ENCODE results near the gene TEDC2.

TEDC2 gene

DNA sequence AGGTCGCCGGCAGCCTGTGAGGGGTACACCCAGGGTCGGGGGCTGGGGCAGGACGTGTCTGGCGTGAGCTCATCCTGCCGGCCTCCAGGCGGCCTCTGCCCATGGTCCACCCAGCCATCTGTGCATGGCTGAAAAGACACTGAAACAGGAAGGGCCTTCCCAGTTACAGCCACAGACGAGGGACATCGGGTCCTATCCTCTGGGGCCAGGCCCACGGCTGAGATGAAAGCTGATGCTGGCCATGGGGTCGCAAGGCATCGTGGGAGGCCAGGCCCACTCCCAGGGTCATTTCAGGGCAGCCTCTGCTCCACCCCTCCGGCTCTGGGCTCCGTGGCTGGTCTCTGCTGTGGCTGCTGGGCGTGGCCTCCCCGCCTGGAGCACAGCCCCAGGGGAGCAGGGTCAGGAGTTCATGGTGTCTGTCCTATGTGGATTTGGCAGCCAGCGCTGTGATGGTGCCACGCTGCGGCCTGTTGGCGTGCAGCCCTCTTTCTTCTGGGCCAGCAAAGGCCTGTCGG is 37.3 kb downstream of the TEDC2 start:
- TF ChIP-seq, protein P1, sequence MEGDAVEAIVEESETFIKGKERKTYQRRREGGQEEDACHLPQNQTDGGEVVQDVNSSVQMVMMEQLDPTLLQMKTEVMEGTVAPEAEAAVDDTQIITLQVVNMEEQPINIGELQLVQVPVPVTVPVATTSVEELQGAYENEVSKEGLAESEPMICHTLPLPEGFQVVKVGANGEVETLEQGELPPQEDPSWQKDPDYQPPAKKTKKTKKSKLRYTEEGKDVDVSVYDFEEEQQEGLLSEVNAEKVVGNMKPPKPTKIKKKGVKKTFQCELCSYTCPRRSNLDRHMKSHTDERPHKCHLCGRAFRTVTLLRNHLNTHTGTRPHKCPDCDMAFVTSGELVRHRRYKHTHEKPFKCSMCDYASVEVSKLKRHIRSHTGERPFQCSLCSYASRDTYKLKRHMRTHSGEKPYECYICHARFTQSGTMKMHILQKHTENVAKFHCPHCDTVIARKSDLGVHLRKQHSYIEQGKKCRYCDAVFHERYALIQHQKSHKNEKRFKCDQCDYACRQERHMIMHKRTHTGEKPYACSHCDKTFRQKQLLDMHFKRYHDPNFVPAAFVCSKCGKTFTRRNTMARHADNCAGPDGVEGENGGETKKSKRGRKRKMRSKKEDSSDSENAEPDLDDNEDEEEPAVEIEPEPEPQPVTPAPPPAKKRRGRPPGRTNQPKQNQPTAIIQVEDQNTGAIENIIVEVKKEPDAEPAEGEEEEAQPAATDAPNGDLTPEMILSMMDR (IDR thresholded peaks at IDR 0.05; ENCODE audit: low read depth, low read length, missing control alignments): no peak
- no peak for DNase-seq (ENCODE audit: low read depth)
- no peak overlapping the region for H3K4me3 ChIP-seq (ENCODE audit: low read depth, low read length)

DNA sequence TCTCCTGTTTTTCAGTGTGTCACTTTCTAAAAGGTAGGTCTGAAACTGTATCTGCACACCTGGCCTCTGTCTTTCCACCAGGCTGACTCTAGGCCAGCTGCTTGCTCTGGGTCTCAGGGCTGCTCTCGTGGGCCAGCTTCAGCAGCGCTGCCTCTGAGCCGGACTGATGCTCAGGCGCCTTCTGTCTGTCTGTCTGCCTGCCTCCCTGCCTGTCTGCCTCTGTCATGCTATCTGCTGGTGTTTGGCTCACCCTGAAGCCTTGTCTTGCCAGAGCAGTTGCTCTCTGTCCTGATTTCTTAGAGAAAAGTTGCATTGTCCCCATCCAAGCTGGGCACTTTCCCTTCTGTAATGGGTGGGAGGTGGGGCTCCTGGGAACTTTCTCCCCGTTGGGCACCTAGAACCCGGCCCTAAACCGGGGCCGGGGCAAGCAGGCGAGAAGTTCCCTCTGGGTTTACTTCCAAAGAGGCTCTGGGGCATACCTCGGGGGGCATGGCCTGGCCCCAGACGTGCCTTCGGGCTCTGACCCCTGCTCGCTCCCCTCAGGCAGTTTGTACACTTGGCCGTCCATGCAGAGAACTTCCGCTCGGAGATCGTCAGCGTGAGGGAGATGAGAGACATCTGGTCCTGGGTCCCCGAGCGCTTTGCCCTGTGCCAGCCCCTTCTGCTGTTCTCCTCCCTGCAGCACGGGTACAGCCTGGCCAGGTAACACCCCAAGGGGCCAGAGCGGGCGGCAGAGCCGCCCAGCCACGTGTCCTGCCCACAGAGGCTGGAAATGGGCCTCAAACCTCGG is 38.0 kb downstream of the TEDC2 start:
- no peak overlapping the region for H3K4me3 ChIP-seq (ENCODE audit: low read depth, low read length)

DNA sequence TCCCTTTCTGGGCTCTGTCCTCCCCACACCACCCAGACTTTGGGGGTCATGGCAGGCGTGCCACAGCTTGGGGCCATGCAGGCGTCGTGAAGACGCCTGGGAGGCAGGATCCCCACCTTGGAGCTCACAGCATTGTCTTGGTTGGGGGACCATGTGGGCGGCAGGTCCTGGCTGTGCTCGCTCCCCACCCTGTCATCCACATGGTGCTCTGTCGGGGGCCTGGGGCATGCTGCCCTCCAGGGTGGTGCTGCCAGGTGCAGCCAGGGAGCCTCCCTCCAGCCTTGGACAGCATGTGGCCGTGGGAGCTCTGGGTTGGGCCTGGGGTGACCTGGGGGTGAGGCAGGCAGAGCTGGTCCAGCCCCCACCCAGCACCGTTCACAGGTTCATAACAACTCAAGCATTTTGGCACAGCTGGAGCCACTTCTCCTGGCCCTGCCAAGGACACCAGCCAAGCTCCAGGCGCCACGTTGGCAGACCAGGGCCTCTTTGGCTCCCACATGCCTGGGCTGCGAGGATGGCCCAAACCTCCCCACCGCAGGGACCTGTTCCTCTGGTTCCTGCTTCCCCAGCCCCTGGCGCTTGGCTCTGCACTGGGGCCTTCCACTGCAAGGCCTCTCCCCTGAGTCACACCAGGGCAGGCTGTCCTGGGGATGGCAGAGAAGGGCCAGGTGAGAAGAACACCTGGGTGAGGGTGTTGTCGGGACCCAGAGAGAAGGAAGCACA is 38.8 kb downstream of the TEDC2 start:
- TF ChIP-seq, protein P1 (IDR thresholded peaks at IDR 0.05; ENCODE audit: low read depth, low read length, missing control alignments): no peak
- no peak for DNase-seq (ENCODE audit: low read depth)
- no peak overlapping the region for H3K4me3 ChIP-seq (ENCODE audit: low read depth, low read length)

More for the DNA sequence above, 38.0 kb downstream of the TEDC2 start:
- DNase-seq (ENCODE audit: low read depth): no peak
- TF ChIP-seq, protein P1 (IDR thresholded peaks at IDR 0.05; ENCODE audit: low read depth, low read length, missing control alignments): no peak

DNA sequence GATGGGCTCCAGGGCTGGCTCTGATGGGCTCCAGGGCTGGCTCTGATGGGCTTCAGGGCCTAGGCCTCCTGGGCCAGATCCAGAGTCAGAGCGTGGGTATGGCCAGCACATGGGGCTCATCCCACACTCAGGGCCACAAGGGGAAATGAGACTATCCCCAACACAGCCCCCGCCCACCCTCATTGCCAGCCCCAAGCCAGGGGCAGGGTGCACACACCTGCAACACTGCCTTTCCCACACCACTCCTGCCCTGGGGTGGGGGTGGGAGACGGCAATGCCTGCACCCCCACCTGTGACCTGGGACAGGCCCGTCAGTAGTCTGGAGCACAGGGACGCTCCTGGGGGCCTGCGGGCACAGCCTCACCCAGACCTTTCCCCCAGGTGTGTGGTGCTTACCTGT is 39.5 kb downstream of the TEDC2 start:
- no peak overlapping the region for H3K4me3 ChIP-seq (ENCODE audit: low read depth, low read length)
- TF ChIP-seq, protein P1 (IDR thresholded peaks at IDR 0.05; ENCODE audit: low read depth, low read length, missing control alignments): no peak
- no peak for DNase-seq (ENCODE audit: low read depth)

DNA sequence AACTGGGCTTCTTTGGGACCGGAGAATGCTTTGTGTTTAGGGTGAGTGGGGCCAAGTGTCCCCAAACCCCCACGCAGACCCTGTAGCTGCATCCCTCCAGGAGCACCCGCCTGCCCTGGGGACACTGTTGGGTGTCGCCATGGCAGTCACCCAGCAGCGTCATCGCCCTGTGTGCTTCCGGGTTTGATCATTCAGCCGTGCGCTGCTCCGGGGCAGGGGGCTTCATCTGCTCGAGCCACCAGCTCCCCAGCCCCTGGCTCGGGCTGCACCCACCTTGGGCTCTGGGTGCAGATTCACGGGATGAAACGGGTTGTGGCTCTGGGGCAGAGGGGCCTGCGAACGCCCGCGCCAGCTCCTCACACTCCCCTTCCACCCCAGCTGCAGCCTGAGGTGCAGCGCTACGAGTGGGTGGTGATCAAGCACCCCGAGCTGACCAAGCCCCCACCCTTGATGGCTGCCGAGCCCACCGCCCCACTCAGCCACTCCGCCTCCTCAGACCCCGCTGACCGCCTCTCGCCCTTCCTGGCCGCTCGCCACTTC is 40.1 kb downstream of the TEDC2 start:
- TF ChIP-seq, protein P1 (IDR thresholded peaks at IDR 0.05; ENCODE audit: low read depth, low read length, missing control alignments): no peak
- no peak overlapping the region for H3K4me3 ChIP-seq (ENCODE audit: low read depth, low read length)
- DNase-seq (ENCODE audit: low read depth): no peak

DNA sequence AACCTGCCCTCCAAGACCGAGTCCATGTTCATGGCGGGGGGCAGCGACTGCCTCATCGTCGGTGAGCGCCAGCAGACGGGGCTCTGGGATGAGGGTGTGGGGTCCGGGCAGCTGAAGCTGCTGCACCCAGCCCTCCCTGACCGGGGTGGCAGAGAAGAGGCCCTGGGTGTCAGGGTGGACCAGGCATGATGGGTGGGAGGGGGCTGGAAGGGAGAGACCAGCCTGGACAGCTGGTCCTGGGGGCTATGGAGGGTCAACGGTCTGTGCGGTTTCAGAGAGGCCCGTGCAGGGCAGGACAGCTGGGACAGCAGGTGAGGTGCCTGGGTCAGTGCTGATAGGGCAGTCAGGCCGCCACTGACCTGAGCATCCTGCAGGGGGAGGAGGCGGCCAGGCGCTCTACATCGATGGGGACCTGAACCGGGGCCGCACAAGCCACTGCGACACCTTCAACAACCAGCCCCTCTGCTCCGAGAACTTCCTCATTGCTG is 40.6 kb downstream of the TEDC2 start:
- DNase-seq (ENCODE audit: low read depth): no peak
- H3K4me3 ChIP-seq (ENCODE audit: low read depth, low read length): no peak overlapping the region
- TF ChIP-seq, protein P1 (IDR thresholded peaks at IDR 0.05; ENCODE audit: low read depth, low read length, missing control alignments): no peak
